ENCODE results near the gene SLC25A2. TPM values are rescaled to one million over a fixed set of nuclear protein-coding genes. Genes with fewer than 3 reads are reported as not detected.
"Not testable (repeated sequence)": the region's sequence is repeated elsewhere in the genome, so short reads cannot be mapped to it uniquely, and the experiment has no call there.

The SLC25A2 gene
- total RNA-seq, result 0.42 TPM in 1 of 2 replicates, not detected in the other
- not detected in 2 replicates for polyA plus RNA-seq

GRCh38 chr5:141303756-141304155, at the start of gene SLC25A2:
Gene SLC25A2, minus strand, starts transcription at chr5:141304049. Its CDS starts 184 bp downstream, at chr5:141303865.
- H3K27me3 ChIP-seq, result no peaks in the 10 kb centered on the region
- no peaks in the 10 kb centered on the region for H3K4me1 ChIP-seq (ENCODE audit: low read depth)
- no peaks in the 10 kb centered on the region for H3K9me3 ChIP-seq (ENCODE audit: low read depth)
- TF ChIP-seq CTCF (IDR thresholded peaks at IDR 0.05; ENCODE audit: low read depth, low read length), result no peak
- H3K4me3 ChIP-seq, result no peak within 1 kb of the TSS
- DNase-seq (ENCODE audit: low read depth in 1 of 2, low spot score in 1 of 2), result no peak
- no peaks in the 10 kb centered on the region for H3K36me3 ChIP-seq
- H3K27ac ChIP-seq, result no peak within 1 kb of the TSS

- Histone ChIP-seq H3K4me1 (ENCODE audit: low read depth) (no peaks in the 10 kb centered on the region), H3K9me3 (ENCODE audit: low read depth) (no peaks in the 10 kb centered on the region), H3K4me3 (no peak overlapping the region), H3K36me3 (no peaks in the 10 kb centered on the region), H3K27me3 (no peaks in the 10 kb centered on the region), H3K27ac (no peak overlapping the region)
- no peak for TF ChIP-seq CTCF (IDR thresholded peaks at IDR 0.05; ENCODE audit: low read depth, low read length)
- DNase-seq (ENCODE audit: low read depth in 1 of 2, low spot score in 1 of 2), result no peak
Observed at GRCh38 chr5:141351591-141351990, 47.7 kb upstream of the SLC25A2 start.

GRCh38 chr5:141349917-141350619, 46.2 kb upstream of the SLC25A2 start, which contains the start of gene PCDHGB1:
Gene PCDHGB1, plus strand, starts transcription at chr5:141350099. Its CDS starts 162 bp downstream, at chr5:141350261.
- no peaks in the 10 kb centered on the region for H3K9me3 ChIP-seq (ENCODE audit: low read depth)
- no peak within 1 kb of the TSS for H3K4me3 ChIP-seq
- no peaks in the 10 kb centered on the region for H3K27me3 ChIP-seq

GRCh38 chr5:141346017-141346416, 42.2 kb upstream of the SLC25A2 start:
- DNase-seq (ENCODE audit: low read depth in 1 of 2, low spot score in 1 of 2); H3K4me1 ChIP-seq (ENCODE audit: low read depth); H3K4me3 ChIP-seq; H3K9me3 ChIP-seq (ENCODE audit: low read depth); H3K36me3 ChIP-seq; H3K27me3 ChIP-seq; H3K27ac ChIP-seq: not testable (repeated sequence)

More at GRCh38 chr5:141349917-141350619, 46.2 kb upstream of the SLC25A2 start, which contains the start of gene PCDHGB1:
- no peak within 1 kb of the TSS for H3K27ac ChIP-seq
- peak; percentile 53 for TF ChIP-seq CTCF (IDR thresholded peaks at IDR 0.05; ENCODE audit: low read depth, low read length)
- DNase-seq (ENCODE audit: low read depth in 1 of 2, low spot score in 1 of 2), result peak; percentile 30 to 59
- no peaks in the 10 kb centered on the region for H3K36me3 ChIP-seq
- no peaks in the 10 kb centered on the region for H3K4me1 ChIP-seq (ENCODE audit: low read depth)

- no peaks in the 10 kb centered on the region for H3K36me3 ChIP-seq
- H3K4me1 ChIP-seq (ENCODE audit: low read depth), result no peaks in the 10 kb centered on the region
- DNase-seq (ENCODE audit: low read depth in 1 of 2, low spot score in 1 of 2), result no peak
- H3K4me3 ChIP-seq, result no peak overlapping the region
- H3K27ac ChIP-seq, result no peak overlapping the region
- TF ChIP-seq CTCF (IDR thresholded peaks at IDR 0.05; ENCODE audit: low read depth, low read length), result no peak
- H3K27me3 ChIP-seq, result no peaks in the 10 kb centered on the region
- H3K9me3 ChIP-seq (ENCODE audit: low read depth), result no peaks in the 10 kb centered on the region
Observed at GRCh38 chr5:141345327-141345726, 41.5 kb upstream of the SLC25A2 start.

- Histone ChIP-seq H3K27me3 (no peaks in the 10 kb centered on the region), H3K4me1 (ENCODE audit: low read depth) (no peaks in the 10 kb centered on the region), H3K27ac (peak overlapping the region; percentile 60), H3K36me3 (no peaks in the 10 kb centered on the region), H3K4me3 (no peak overlapping the region), H3K9me3 (ENCODE audit: low read depth) (no peaks in the 10 kb centered on the region)
- DNase-seq (ENCODE audit: low read depth in 1 of 2, low spot score in 1 of 2), result no peak
- TF ChIP-seq CTCF (IDR thresholded peaks at IDR 0.05; ENCODE audit: low read depth, low read length), result no peak
Observed at GRCh38 chr5:141343953-141344463, 40.2 kb upstream of the SLC25A2 start.

All from cardiac muscle cell (in vitro differentiated cells and primary cell).